GM19193 (cell line): ENCODE results near the gene TRIM32.

Experiments
- POLR2A ChIP-seq: IDR thresholded peaks from 4 replicates; pipeline ENCODE4 v1.6.1; 2011; ENCODE audit not compliant: insufficient read depth, insufficient read length; ENCODE audit errors: extremely low read depth

Gene TRIM32

GRCh38 chr9:116693233-116693731, 6.2 kb downstream of the TRIM32 start:
- TF ChIP-seq POLR2A: no peak

GRCh38 chr9:116694785-116695291, 7.7 kb downstream of the TRIM32 start:
- TF ChIP-seq POLR2A: no peak

- no peak for TF ChIP-seq POLR2A
Measured at GRCh38 chr9:116695438-116695837, 8.3 kb downstream of the TRIM32 start.

DNA sequence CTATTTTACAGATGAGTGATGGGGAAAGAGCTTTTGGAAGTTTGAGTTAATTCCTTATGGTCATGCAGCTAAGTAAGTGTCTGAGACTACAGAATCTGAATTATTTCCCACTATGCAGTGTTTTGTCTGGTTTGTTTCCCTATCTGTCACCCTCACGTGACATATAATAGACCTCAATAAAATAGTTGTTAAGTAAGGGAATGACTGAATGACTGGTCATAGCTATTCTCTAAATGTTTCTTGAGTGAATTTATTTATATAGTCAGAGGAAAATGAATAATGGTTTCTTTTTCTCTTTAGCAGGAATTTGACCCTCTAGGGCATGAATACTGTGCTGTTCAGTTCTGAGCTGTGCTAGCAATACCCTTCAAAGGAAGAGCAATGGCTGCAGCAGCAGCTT, 10.3 kb downstream of the TRIM32 start:
- no peak for TF ChIP-seq POLR2A

- TF ChIP-seq POLR2A: no peak
Measured at GRCh38 chr9:116697887-116698286, 10.8 kb downstream of the TRIM32 start.

DNA sequence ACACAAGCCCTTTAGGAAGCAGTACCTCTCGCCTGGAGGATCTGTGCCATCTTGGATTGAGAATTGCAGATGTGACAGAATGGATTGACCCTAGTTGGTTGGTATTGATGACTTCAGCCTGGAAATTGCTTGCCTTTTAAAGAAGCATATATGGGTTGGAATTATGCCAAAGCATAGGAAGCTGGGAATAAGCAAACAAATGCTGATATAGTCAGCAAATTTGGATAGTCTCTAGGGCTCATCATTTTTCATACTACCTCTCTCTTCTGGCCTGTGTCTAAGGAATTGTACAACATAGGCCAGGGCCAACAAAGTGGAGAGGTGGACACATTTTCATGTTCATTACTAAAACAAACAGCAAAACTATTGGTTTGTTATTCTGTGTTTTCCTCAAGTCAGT, 13.2 kb downstream of the TRIM32 start:
- no peak for TF ChIP-seq POLR2A

DNA sequence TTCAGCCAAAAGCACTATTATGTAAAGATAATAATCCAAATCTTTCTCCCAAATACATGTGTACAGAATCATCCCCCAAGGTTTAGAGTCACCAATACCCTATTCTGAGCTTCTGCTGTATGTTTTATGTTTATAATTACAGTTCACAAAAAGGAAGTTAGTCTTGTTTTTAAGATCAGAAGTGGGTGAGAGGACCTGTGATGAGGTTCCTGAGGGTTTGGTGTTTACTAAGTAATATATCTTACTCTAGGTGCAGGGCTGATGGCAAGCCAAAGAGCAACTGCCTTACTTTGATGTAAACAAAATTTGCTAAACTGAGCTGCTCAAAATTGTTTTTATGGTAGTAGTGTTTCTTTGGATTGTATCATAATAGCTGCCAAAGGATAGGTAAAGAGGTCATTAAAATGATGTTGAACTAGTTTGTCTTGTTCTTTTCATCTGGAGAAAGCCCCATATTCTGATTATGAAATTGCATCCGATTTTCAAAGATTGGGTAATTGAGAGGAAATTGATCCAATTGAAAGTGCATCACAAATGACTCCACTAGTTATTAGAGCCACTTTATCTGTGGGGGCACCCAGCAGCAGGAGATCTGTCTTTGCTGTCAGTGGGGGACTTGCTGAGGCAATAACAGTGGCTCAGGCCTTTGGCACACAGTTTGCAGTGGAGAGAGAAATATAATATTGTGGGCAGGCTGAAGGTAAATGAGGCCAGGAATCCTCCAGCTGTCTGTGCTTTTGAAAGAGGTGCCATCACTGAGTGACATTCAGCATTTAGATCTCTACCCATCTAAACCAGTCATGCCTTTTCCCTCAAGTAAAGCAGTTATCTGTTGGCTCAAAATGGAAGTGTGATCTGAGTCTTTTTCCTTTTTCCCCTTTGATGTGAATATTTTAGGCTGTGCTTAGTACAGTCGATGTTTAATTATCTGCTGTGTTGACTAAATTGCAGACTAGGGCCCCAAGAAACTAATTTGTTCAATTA, 14.1 kb downstream of the TRIM32 start:
- no peak for TF ChIP-seq POLR2A

GRCh38 chr9:116701940-116702642, 15.0 kb downstream of the TRIM32 start:
- no peak for TF ChIP-seq POLR2A

DNA sequence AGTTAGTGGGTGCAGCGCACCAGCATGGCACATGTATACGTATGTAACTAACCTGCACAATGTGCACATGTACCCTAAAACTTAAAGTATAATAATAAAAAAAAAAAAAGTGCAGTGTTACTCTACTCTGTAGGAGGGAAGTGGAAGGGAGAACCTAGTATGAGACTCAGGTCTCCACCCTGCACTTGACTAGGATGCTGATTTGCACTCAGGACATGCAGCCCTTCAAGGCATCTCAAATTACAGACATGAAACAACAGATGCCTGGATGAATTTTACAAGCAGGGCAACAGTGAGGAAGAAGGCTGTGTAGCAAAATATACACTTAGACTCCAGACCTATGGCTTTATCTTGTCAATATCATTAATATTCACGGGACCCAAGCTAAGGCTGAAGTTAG, 16.5 kb downstream of the TRIM32 start:
- TF ChIP-seq POLR2A: no peak

DNA sequence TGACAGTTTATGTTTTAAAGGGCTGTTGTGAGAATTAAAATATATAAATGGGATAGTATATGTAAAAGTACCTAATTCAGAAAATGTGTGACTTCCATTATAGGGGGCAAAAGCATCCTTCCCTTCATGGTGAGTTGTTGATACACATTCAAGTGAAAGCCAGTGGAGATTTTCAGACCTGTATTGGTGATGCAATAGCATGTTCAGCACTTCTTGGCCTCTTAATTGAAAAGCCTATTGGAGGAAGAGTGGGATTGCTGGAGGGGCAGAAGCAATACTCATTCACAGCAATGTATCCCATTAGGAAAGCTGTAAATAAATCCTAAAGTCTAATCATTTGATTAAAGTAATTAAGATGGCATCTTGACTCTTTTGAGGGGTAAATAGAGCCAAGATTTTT, 17.4 kb downstream of the TRIM32 start:
- no peak for TF ChIP-seq POLR2A

GRCh38 chr9:116705531-116705930, 18.4 kb downstream of the TRIM32 start:
- no peak for TF ChIP-seq POLR2A

- no peak for TF ChIP-seq POLR2A
Measured at GRCh38 chr9:116706310-116707290, 19.5 kb downstream of the TRIM32 start.

DNA sequence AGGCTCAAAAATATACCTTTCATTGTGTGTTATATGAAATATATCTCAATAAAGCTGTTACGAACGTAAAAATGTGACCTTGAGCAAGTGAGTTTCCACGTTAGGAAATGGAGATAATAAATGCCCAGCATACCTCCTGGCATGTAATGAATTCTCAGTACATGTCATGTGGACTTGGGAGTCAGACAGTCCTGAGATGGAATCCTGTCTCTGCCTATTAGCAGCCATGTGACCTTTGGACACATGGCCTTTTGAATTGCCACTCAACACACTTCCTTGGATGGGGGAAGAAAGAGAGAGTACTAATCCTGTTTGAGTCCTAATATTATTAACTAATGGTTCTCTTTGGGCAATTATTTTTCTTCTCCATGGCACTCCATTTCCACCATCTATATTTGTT, 25.7 kb downstream of the TRIM32 start:
- TF ChIP-seq POLR2A: no peak

- TF ChIP-seq POLR2A: no peak
Measured at GRCh38 chr9:116713271-116713670, 26.2 kb downstream of the TRIM32 start.
